GM12878 (cell line): ENCODE measurements around the gene ZNF75A. TPM values are rescaled to one million over a fixed set of nuclear protein-coding genes. Genes with fewer than 3 reads are reported as not detected.

ENCODE experiments used
- ATAC-seq: fragments of 200-7000 bp; cut with Tn5 transposase; 3 replicates; pipeline ENCODE4 v1.9.1; 2020; ENCODE audit warnings: mild to moderate bottlenecking, moderate library complexity
- BruUV-seq: library from RNA; stranded (reverse); fragments of 400-500 nt; replicated peaks from 2 replicates; lab custom pipeline; 2021; lab: Mats Ljungman, UMichigan
- CTCF ChIA-PET: fragments of 300-600 bp; sonication (Branson Sonifier 250); formaldehyde crosslinking; extraction: SDS; loops from one replicate; lab custom pipeline; 2021; ENCODE audit warnings: inconsistent platforms; lab: Yijun Ruan, JAX
- POLR2A ChIA-PET: fragments of 350-600 bp; formaldehyde crosslinking; extraction: SDS; loops from one replicate; lab custom pipeline; 2021; ENCODE audit warnings: inconsistent platforms; lab: Charles Lee
- RAD21 ChIA-PET: fragments of 300-600 bp; sonication (Branson Sonifier 250); formaldehyde crosslinking; loops from one replicate; lab custom pipeline; 2023; ENCODE audit warnings: antibody characterized with exemption; ENCODE audit not compliant: unreplicated experiment; lab: Charles Lee
- SMC1A ChIA-PET: fragments of 300-600 bp; sonication (Branson Sonifier 250); formaldehyde crosslinking; loops from one replicate; lab custom pipeline; 2023; ENCODE audit not compliant: unreplicated experiment, uncharacterized antibody; lab: Charles Lee
- DNase-seq: peaks from one replicate; pipeline ENCODE4 v3.0.0-alpha.2; 2011; ENCODE audit warnings: low read depth, low spot score
- FAIRE-seq: peaks from 3 replicates; lab custom pipeline; 2011; peaks lifted over from hg19 to GRCh38; lab: Jason Lieb, UNC
- H2AFZ ChIP-seq: 2 replicates; pipeline ENCODE4 v1.6.0; 2011; ENCODE audit warnings: low read depth, low read length, control low read depth; ENCODE audit not compliant: control insufficient read depth
- H3K27ac ChIP-seq: 2 replicates; pipeline ENCODE4 v1.5.1; 2011; ENCODE audit warnings: control low read depth; ENCODE audit not compliant: control insufficient read depth, insufficient read depth
- H3K27me3 ChIP-seq, 2 experiments: replicated peaks in 1 of 2; 2 replicates each; pipeline versions ENCODE4 v1.6.0 to v1.6.1; 2011; ENCODE audit warnings: low read length in 1 of 2; ENCODE audit not compliant: control insufficient read depth in 2 of 2, insufficient read depth in 2 of 2
- H3K36me3 ChIP-seq, 2 experiments: 2 replicates each; pipeline ENCODE4 v1.5.1; 2011; ENCODE audit warnings: low read length in 1 of 2; ENCODE audit not compliant: control insufficient read depth in 2 of 2, insufficient read depth in 2 of 2
- H3K4me1 ChIP-seq: 2 replicates; pipeline ENCODE4 v1.6.1; 2011; ENCODE audit warnings: mild to moderate bottlenecking, low read length, moderate library complexity, mixed read lengths; ENCODE audit not compliant: control insufficient read depth, insufficient read depth
- H3K4me2 ChIP-seq: 2 replicates; pipeline ENCODE4 v1.6.0; 2011; ENCODE audit warnings: control low read depth; ENCODE audit not compliant: control insufficient read depth, insufficient read depth
- H3K4me3 ChIP-seq: fragments of 200-600 bp; sonication (generic); 2 replicates; pipeline ENCODE4 v1.5.1; 2016
- H3K79me2 ChIP-seq: 2 replicates; pipeline ENCODE4 v1.6.0; 2011; ENCODE audit warnings: low read length; ENCODE audit not compliant: control insufficient read depth, insufficient read depth
- H3K9ac ChIP-seq: 2 replicates; pipeline ENCODE4 v1.8.0; 2011; ENCODE audit warnings: low read length, control low read depth, mixed read lengths; ENCODE audit not compliant: control insufficient read depth, insufficient read depth
- H3K9me3 ChIP-seq: replicated peaks from 3 replicates; pipeline ENCODE4 v1.5.1; 2011; ENCODE audit warnings: mild to moderate bottlenecking, low read length; ENCODE audit not compliant: control insufficient read depth, insufficient read depth
- H4K20me1 ChIP-seq: 2 replicates; pipeline ENCODE4 v1.6.0; 2011; ENCODE audit not compliant: control insufficient read depth, insufficient read depth
- CREM ChIP-seq: IDR thresholded peaks from 2 replicates; pipeline ENCODE4 v1.6.1; 2014; ENCODE audit warnings: antibody characterized with exemption, low read depth
- IKZF2 ChIP-seq, 2 experiments: fragments of 450-650 bp; IDR thresholded peaks; 2 replicates each; pipeline ENCODE4 v1.6.1; 2017; ENCODE audit warnings: mild to moderate bottlenecking in 2 of 2, moderate library complexity in 2 of 2
- JUNB ChIP-seq: IDR thresholded peaks from 2 replicates; pipeline ENCODE4 v1.6.1; 2016; ENCODE audit warnings: antibody characterized with exemption, mild to moderate bottlenecking
- MEF2B ChIP-seq: fragments of 450-650 bp; IDR thresholded peaks from 2 replicates; pipeline ENCODE4 v1.6.1; 2018; ENCODE audit warnings: mild to moderate bottlenecking, moderate library complexity; ENCODE audit not compliant: partially characterized antibody, poor library complexity, severe bottlenecking
- WGBS: methylation state at CpG from one replicate; pipeline ENCODE4 v1.1.6; 2016; ENCODE audit warnings: low lambda C conversion rate; ENCODE audit not compliant: insufficient replicate concordance, insufficient coverage; ENCODE audit errors: missing lambda C conversion rate; 5-methylcytosine and 5-hydroxymethylcytosine counted together
- in situ Hi-C: fragments of 300-500 bp; cut with MboI; formaldehyde crosslinking; loops from 9 replicates; pipeline ENCODE4 v1.14.3; 2018; ENCODE audit warnings: mixed read lengths
- intact Hi-C: fragments of 100-400 bp; cut with micrococcal nuclease; formaldehyde crosslinking; loops from one replicate; pipeline ENCODE4 v1.14.2; 2022; ENCODE audit not compliant: unreplicated experiment
- polyA plus RNA-seq, 11 experiments: library from polyadenylated mRNA; depleted of rRNA in 4 of 11; unstranded in 6 of 11; stranded (reverse) in 5 of 11; fragments of >200 nt; fragmentation: Nextera tagmentation in 4 of 11; fragmentation: Illumina TruSeq in 1 of 11; extraction: Ambion mirVana in 4 of 11; extraction: Trizol in 1 of 11; gene quantifications; 1 replicate in 1 of 11; 2 replicates in 10 of 11; pipeline versions ENCODE4 v1.2.1 to v1.2.3, GENCODE V29; 2011 to 2016; ENCODE audit warnings: inconsistent platforms in 2 of 11, missing spikeins in 2 of 11, low read depth in 1 of 11
- total RNA-seq, 4 experiments: library from RNA; depleted of rRNA in 3 of 4; stranded (reverse); fragments of >200 nt in 3 of 4; fragmentation: Illumina TruSeq in 1 of 4; extraction: Trizol in 1 of 4; gene quantifications; 2 replicates each; pipeline versions ENCODE4 v1.2.1 to v1.2.3, GENCODE V29; 2013 to 2021
- TF ChIP-seq, protein P1 (sequence below): fragments of 450-650 bp; IDR thresholded peaks from 2 replicates; pipeline ENCODE4 v1.6.1; 2017; ENCODE audit warnings: mild to moderate bottlenecking, moderate library complexity

The ZNF75A gene
- total and polyA plus RNA-seq, 10 of the 15 experiments (the other 5 are each of a cell fraction or from before 2014, with no cell fraction given) = 7.4 to 21.2 (median 16.1) TPM

GRCh38 chr16:3355589-3355988 is 50.3 kb downstream of the ZNF75A start, which contains the start of gene OR2C1 (continued):
- TF ChIP-seq, protein P1, sequence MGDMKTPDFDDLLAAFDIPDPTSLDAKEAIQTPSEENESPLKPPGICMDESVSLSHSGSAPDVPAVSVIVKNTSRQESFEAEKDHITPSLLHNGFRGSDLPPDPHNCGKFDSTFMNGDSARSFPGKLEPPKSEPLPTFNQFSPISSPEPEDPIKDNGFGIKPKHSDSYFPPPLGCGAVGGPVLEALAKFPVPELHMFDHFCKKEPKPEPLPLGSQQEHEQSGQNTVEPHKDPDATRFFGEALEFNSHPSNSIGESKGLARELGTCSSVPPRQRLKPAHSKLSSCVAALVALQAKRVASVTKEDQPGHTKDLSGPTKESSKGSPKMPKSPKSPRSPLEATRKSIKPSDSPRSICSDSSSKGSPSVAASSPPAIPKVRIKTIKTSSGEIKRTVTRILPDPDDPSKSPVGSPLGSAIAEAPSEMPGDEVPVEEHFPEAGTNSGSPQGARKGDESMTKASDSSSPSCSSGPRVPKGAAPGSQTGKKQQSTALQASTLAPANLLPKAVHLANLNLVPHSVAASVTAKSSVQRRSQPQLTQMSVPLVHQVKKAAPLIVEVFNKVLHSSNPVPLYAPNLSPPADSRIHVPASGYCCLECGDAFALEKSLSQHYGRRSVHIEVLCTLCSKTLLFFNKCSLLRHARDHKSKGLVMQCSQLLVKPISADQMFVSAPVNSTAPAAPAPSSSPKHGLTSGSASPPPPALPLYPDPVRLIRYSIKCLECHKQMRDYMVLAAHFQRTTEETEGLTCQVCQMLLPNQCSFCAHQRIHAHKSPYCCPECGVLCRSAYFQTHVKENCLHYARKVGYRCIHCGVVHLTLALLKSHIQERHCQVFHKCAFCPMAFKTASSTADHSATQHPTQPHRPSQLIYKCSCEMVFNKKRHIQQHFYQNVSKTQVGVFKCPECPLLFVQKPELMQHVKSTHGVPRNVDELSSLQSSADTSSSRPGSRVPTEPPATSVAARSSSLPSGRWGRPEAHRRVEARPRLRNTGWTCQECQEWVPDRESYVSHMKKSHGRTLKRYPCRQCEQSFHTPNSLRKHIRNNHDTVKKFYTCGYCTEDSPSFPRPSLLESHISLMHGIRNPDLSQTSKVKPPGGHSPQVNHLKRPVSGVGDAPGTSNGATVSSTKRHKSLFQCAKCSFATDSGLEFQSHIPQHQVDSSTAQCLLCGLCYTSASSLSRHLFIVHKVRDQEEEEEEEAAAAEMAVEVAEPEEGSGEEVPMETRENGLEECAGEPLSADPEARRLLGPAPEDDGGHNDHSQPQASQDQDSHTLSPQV = no peak
- no peak for TF ChIP-seq IKZF2 (IDR thresholded peaks at IDR 0.05)

- ATAC-seq = no peak
- 82% methylated on average over 10 of the region's 10 CpGs for WGBS
- no peaks in the 10 kb centered on the region for H4K20me1 ChIP-seq
- no peak for FAIRE-seq
- H3K4me1 ChIP-seq = no peaks in the 10 kb centered on the region
- BruUV-seq = no TSS peak
- no peaks in the 10 kb centered on the region; the same call in 2 of the 3 replicates for H3K9me3 ChIP-seq
- RAD21 ChIA-PET = interaction anchor here (0.6 kb wide), 1 partner anchor 10 kb away, joined by 3 read pairs; no protein-coding TSS in a partner anchor
- H2AFZ ChIP-seq = no peak overlapping the region
- intact Hi-C loops = no loop called here
- H3K79me2 ChIP-seq = no peaks in the 10 kb centered on the region
- no peaks in the 10 kb centered on the region for H3K36me3 ChIP-seq
- H3K4me3 ChIP-seq = no peak overlapping the region
- H3K4me2 ChIP-seq = no peak overlapping the region
- no peak overlapping the region for H3K27ac ChIP-seq
- no peaks in the 10 kb centered on the region; a peak in 1 of 4 replicates for H3K27me3 ChIP-seq
- H3K9ac ChIP-seq = no peak overlapping the region
- TF ChIP-seq MEF2B (no peak), CREM (no peak), JUNB (no peak)
- TF ChIP-seq, all 136 proteins: peak for 0
- DNase-seq = no peak
- POLR2A ChIA-PET = no interaction called here
- in situ Hi-C loops = no loop called here
- SMC1A ChIA-PET = no interaction called here
- CTCF ChIA-PET = no interaction called here
Measured at GRCh38 chr16:3356118-3356517, 50.8 kb downstream of the ZNF75A start.
